Body of pancreas (tissue), 4 donors: Measurements from ENCODE around the gene DYNLRB2.

Source experiments
- POLR2A ChIP-seq, 3 donors: fragments of 450-650 bp; IDR thresholded peaks; one replicate each; pipeline ENCODE4 v1.6.1; 2016; ENCODE audit warnings: antibody characterized with exemption in 3 of 3, mild to moderate bottlenecking in 2 of 3
- TF ChIP-seq, protein P1 (sequence below), 7 experiments: fragments of 450-650 bp in 4 of 7; fragments of 200-600 bp in 3 of 7; sonication (generic) in 3 of 7; IDR thresholded peaks; one replicate each; pipeline ENCODE4 v1.5.1; 2016 to 2019; ENCODE audit warnings: antibody characterized with exemption in 7 of 7

DNA sequence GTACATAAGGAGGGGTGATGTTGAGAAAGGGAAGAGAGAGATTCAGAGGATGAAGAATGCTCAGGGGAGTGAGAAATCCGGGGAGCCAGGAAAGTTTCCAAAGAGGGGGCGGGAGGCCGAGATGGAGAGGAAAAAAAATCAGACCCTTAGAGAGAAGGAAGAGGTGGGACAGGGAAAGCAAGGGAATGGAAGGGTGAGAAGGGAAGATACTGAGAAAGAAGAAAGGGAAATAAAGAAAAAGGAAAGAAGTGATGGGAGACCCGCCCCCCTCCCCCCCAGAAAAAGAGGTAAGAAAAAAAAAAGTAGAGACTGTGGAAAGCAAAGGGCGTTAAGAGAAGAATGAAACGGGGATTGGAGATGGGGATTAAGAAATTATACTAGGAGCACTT is 507 bp downstream of the DYNLRB2 start:
- TF ChIP-seq, protein P1, sequence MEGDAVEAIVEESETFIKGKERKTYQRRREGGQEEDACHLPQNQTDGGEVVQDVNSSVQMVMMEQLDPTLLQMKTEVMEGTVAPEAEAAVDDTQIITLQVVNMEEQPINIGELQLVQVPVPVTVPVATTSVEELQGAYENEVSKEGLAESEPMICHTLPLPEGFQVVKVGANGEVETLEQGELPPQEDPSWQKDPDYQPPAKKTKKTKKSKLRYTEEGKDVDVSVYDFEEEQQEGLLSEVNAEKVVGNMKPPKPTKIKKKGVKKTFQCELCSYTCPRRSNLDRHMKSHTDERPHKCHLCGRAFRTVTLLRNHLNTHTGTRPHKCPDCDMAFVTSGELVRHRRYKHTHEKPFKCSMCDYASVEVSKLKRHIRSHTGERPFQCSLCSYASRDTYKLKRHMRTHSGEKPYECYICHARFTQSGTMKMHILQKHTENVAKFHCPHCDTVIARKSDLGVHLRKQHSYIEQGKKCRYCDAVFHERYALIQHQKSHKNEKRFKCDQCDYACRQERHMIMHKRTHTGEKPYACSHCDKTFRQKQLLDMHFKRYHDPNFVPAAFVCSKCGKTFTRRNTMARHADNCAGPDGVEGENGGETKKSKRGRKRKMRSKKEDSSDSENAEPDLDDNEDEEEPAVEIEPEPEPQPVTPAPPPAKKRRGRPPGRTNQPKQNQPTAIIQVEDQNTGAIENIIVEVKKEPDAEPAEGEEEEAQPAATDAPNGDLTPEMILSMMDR (IDR thresholded peaks at IDR 0.05) = no peak
- no peak for TF ChIP-seq POLR2A (IDR thresholded peaks at IDR 0.05)
